ENCODE results near the gene RASA4B. TPM values are rescaled to one million over a fixed set of nuclear protein-coding genes. Genes with fewer than 3 reads are reported as not detected.
A peak's percentile ranks its signal among the peaks of the same experiment; 100 is the strongest.

RASA4B gene
- total RNA-seq, 1 donor from 2014 or later: 12.3 TPM

GRCh38 chr7:102468478-102469350, 48.9 kb downstream of the RASA4B start:
- Mint-ChIP-seq H3K9me3 (ENCODE audit: low read depth) (no peaks in the 10 kb centered on the region), H3K27ac (ENCODE audit: unreplicated experiment) (peak overlapping the region; percentile 32), H3K27me3 (ENCODE audit: low read depth) (no peaks in the 10 kb centered on the region), H3K4me1 (ENCODE audit: low read depth) (peaks cover 16% of the 10 kb centered on the region), H3K4me3 (ENCODE audit: unreplicated experiment) (no peak overlapping the region), H3K36me3 (ENCODE audit: low read depth) (peaks cover 5% of the 10 kb centered on the region)
- peak; percentile 86 for DNase-seq (ENCODE audit: low spot score)
- no peak for TF ChIP-seq CTCF (IDR thresholded peaks at IDR 0.05)

- Mint-ChIP-seq H3K4me3 (ENCODE audit: unreplicated experiment) (no peak overlapping the region), H3K9me3 (ENCODE audit: low read depth) (no peaks in the 10 kb centered on the region), H3K36me3 (ENCODE audit: low read depth) (peaks cover 5% of the 10 kb centered on the region), H3K27ac (ENCODE audit: unreplicated experiment) (no peak overlapping the region), H3K4me1 (ENCODE audit: low read depth) (peaks cover 19% of the 10 kb centered on the region), H3K27me3 (ENCODE audit: low read depth) (no peaks in the 10 kb centered on the region)
- peak; percentile 88 for DNase-seq (ENCODE audit: low spot score)
- TF ChIP-seq CTCF (IDR thresholded peaks at IDR 0.05): no peak
Measured at GRCh38 chr7:102467581-102468477, 49.7 kb downstream of the RASA4B start.

- H3K27ac Mint-ChIP-seq (ENCODE audit: unreplicated experiment): no peak overlapping the region
- no peaks in the 10 kb centered on the region for H3K36me3 Mint-ChIP-seq (ENCODE audit: low read depth)
- no peaks in the 10 kb centered on the region for H3K9me3 Mint-ChIP-seq (ENCODE audit: low read depth)
- TF ChIP-seq CTCF (IDR thresholded peaks at IDR 0.05): no peak
- peak overlapping the region; percentile 97 for H3K4me3 Mint-ChIP-seq (ENCODE audit: unreplicated experiment)
- H3K27me3 Mint-ChIP-seq (ENCODE audit: low read depth): no peaks in the 10 kb centered on the region
- H3K4me1 Mint-ChIP-seq (ENCODE audit: low read depth): peaks cover 19% of the 10 kb centered on the region
- DNase-seq (ENCODE audit: low spot score): no peak
Measured at GRCh38 chr7:102466097-102466496, 51.5 kb downstream of the RASA4B start.

- DNase-seq (ENCODE audit: low spot score): peak; percentile 98
- Mint-ChIP-seq H3K4me3 (ENCODE audit: unreplicated experiment) (peak within 1 kb of the TSS; percentile 97), H3K4me1 (ENCODE audit: low read depth) (peaks cover 19% of the 10 kb centered on the region), H3K9me3 (ENCODE audit: low read depth) (no peaks in the 10 kb centered on the region), H3K27ac (ENCODE audit: unreplicated experiment) (peak within 1 kb of the TSS; percentile 74), H3K36me3 (ENCODE audit: low read depth) (peaks cover 2% of the 10 kb centered on the region), H3K27me3 (ENCODE audit: low read depth) (no peaks in the 10 kb centered on the region)
- TF ChIP-seq CTCF (IDR thresholded peaks at IDR 0.05): peak; percentile 58
Measured at GRCh38 chr7:102464577-102465280, 52.8 kb downstream of the RASA4B start, which contains the start of the genes ALKBH4 and LRWD1. Gene ALKBH4, minus strand, starts transcription at chr7:102464863. Its CDS starts 27 bp downstream, at chr7:102464836. Gene LRWD1, plus strand, starts transcription at chr7:102464984. Its CDS starts 97 bp downstream, at chr7:102465081.

Data from chondrocyte (in vitro differentiated cells).